Hepatic stellate cell (primary cell): ENCODE measurements around the gene ACVR1C.

Source experiments
- DNase-seq: peaks from one replicate; pipeline ENCODE4 v3.0.0; 2011; ENCODE audit warnings: low spot score

ACVR1C gene

DNA sequence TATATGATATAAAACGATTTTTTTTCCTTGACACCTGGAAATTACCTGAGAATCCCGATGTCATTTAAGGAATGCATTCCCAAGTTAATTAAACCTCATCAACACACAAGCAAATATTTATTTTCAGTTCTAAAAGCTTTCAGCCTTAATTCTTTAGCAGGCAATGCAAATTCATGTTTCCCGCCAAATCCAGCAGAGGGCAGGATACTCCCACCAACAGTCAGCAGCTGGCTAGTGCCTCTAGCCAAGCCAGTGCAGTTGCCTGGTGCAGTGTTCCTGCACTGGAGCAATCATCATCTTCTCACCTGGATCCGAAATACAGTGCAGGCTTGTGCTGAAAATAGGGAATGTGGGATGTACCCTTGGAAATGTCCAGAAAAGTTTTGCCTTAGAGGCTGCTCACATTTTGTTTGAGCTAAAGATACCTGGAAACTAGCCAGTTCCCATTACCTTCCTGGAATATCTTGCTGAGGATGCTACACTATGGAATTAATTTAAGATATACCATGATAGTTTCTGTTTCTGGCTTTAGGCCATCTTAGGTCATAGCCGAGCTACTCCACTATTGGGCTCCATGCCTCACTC is 136.4 kb downstream of the ACVR1C start:
- DNase-seq = peak; percentile 59

- DNase-seq = no peak
Measured at GRCh38 chr2:157489983-157490382, 138.7 kb downstream of the ACVR1C start.

DNA sequence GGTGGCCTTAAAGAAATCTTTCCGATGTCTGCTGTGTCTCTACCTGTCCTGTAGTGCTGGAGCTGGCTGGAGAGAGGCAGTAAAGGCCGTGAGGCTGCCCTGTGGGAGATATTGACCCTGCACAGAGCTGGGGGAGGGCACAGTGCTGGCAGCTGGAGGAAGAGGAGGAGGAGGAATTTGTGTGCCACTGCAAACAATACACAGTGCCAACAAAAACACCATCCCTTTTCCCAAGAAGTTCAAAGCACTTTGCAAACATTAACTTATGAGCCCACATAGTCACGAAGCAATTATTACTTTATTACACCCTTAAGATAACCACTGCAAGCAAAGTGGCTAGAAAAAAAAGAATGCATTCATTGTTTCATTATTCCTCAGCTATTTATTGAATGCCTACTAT is 139.8 kb downstream of the ACVR1C start:
- no peak for DNase-seq

DNA sequence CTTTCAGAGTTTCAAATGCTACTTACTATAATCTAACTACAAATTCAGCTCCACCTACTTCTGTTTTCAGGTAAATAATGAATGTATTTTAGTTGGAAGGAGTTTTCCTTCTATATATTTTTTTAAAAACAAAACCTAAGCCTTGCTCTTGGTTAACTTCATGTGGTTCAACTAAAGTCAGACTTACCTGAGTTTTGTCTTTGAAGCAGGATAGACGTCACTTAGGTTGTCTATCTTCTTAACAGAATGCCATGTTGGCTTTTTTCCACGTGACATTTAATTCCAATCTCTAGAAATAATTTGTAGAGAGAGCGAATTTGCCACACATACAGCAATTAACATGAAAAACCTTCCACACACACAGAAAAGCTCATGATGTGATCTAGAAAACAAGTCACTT is 140.9 kb downstream of the ACVR1C start:
- no peak for DNase-seq

DNA sequence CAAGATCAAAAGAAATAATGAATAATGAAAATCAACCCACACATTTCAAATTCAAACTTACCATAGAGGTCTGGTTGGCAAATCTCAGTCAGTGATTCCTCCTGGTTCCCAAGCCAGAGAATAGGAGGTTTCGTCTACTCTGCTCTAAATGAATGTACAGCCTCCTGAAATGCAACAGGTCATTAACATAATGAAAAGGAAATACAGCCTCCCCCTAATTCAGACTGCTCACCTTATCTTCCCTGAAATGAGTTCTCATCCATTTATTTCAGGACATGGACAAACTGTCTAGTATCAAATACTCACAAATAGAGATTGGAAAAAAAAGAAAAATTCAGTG is 141.4 kb downstream of the ACVR1C start:
- DNase-seq = no peak

DNA sequence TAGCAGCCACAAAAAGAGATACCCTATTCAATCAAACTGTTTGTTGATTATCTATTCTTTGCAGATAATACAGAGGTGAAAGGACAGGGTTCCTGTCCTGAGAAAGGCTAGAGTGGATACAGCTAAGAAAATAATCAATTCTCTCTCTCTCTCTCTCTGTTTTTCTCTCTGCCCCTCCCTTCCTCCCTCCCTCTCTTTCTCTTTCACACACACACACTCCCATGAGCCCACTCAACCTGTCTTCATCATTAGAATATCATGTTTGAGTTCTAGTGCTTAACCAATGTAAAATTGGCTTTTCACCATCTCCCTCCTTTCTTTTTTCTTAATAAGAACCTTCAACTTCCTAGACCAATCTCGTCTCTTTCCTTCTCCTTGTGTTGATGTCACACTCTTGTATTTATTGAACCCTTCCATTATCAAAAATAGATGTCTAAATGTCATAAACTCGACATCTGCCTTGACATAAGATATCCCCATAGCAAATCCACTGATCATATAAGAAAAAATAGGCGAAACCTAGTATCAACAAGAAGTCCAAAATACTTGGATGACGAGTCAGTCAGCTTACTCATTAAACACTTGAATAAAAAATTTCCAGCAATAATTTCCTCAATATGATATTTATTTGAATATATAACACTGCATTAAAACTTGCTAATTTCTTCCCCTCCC is 141.9 kb downstream of the ACVR1C start:
- DNase-seq = no peak

DNA sequence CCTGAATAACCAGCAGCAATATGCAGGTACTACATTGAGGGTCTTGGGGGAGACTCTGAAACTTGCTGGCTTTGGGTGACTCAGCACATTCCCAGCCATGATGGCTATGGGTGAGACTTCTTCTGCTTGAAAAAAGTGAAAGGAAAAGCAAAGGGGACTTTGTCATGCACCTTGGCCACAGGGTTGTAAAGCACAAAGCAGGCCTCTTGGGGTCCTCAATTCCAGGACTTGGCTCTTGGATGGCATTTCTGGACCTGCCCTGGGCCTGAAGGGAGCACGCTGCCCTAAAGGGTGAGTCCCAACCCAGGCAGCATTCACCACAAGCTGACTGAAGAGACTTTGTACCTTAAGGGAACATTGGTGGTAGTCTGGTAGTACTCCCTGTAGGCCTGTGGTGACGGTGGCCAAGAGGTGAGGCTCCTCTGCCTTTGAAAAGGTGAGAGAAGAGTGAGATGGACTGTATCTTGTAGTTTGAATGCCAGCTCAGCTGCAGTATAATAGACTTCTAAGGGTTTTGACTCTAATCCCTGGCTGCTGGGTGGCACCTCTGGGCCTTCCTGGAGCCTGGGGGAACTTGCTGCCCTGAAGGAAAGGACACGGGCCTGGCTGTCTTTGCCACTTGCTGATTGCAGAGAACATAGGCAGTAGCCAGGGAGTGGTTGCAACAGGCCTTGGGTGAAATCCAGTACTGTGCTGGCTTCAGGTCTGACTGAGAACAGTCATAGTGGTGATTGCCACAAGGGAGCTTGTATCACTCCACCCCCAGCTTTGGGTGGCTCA is 148.3 kb downstream of the ACVR1C start:
- DNase-seq = no peak

- DNase-seq = no peak
Measured at GRCh38 chr2:157479081-157480027, 149.3 kb downstream of the ACVR1C start.

DNA sequence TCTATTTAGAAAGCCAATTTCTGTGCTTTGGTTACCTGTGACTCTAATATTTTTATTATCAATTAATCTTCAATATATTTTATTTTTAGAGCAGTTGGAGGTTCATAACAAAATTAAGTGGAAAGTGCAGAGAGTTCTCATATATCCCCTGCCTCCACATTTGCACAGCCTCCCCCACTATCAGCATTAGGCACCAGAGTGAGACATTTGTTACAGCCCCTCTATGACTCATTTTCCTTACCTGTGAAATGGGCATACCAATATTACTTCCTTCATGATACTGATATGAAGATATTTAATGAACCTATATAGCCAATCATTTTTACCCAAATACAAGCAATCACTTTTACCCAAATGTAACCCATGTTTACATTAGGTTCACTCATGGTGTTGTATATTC is 150.7 kb downstream of the ACVR1C start:
- DNase-seq = no peak

DNA sequence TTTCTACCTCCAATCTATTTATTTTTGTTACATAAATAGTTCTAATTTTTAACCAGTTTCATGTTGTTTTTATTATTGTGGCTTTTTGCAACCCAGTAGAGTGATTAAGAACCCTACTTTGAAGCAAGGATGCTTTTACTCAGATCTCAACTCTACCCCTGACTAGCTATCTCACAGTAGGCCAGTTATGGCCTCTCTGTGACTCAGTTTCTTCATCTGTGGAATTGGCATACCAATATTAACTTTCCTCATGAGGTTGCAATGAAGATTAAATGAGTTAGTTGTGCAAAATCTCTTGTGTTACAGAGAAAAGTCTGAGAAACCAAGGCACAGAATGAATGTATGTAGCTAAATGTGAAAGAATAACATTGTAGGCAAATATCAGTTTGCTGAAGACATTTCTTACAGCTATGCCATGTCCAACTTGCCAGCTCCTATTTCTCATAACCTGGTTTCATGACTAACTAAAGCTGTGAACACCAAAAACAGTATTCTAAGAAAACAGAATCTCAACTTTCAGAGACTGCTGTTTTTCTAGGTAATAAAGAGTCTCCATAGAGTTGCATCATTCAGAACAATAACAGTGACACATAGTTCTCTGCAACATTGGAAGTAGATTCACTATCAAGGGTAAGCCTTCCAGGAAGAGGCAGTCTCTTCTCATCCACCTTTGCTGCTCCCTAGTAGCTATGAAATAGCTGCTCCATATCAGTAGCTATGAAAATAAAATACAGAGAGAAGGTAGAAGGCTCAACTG is 151.5 kb downstream of the ACVR1C start:
- peak; percentile 17 for DNase-seq
